SK-N-SH (cell line): ENCODE measurements around the gene CFAP43.

Experiments used
- CTCF ChIP-seq: fragments of 200-600 bp; sonication (generic); IDR thresholded peaks from 2 replicates; pipeline ENCODE4 v1.6.1; 2017; ENCODE audit warnings: antibody characterized with exemption, mild to moderate bottlenecking, moderate library complexity
- EP300 ChIP-seq, 2 experiments: IDR thresholded peaks; 2 replicates each; pipeline versions ENCODE4 v1.4.0 to v1.6.1; 2012; ENCODE audit warnings: borderline replicate concordance in 1 of 2, low read depth in 1 of 2, low read length in 1 of 2
- IRF3 ChIP-seq: fragments of 150-350 bp; IDR thresholded peaks from 2 replicates; pipeline ENCODE4 v1.6.1; 2016; ENCODE audit warnings: mild to moderate bottlenecking, low read depth, low read length
- JUND ChIP-seq: IDR thresholded peaks from 2 replicates; pipeline ENCODE4 v1.4.0; 2012
- RFX5 ChIP-seq: IDR thresholded peaks from 2 replicates; pipeline ENCODE4 v1.6.1; 2012; ENCODE audit warnings: mild to moderate bottlenecking, improper control_type of control experiment, low read length
- TAF1 ChIP-seq: IDR thresholded peaks from 2 replicates; pipeline ENCODE4 v1.6.1; 2012; ENCODE audit warnings: low read depth, mild to moderate bottlenecking, low read length, moderate library complexity, borderline replicate concordance
- TEAD4 ChIP-seq: IDR thresholded peaks from 2 replicates; pipeline ENCODE4 v1.4.0; 2012; ENCODE audit warnings: mild to moderate bottlenecking, borderline replicate concordance; ENCODE audit not compliant: insufficient read depth
- YY1 ChIP-seq: IDR thresholded peaks from 2 replicates; pipeline ENCODE4 v1.4.0; 2012; ENCODE audit warnings: low read depth, mild to moderate bottlenecking

- TF ChIP-seq CTCF (no peak), RFX5 (no peak), TAF1 (no peak), JUND (no peak), YY1 (no peak), IRF3 (no peak), EP300 (IDR thresholded peaks at IDR 0.05; ENCODE audit: borderline replicate concordance in 1 of 2, low read depth in 1 of 2, low read length in 1 of 2) (no peak), TEAD4 (no peak)
Observed at GRCh38 chr10:104099941-104100340, 132.2 kb downstream of the CFAP43 start.
